Measurements from ENCODE around the gene OR10H3.

Gene OR10H3

GRCh38 chr19:15717809-15718208 lies 20.0 kb upstream of the OR10H3 start:
- H3K4me3 ChIP-seq (ENCODE audit: low read depth, low read length), result no peak overlapping the region

DNA sequence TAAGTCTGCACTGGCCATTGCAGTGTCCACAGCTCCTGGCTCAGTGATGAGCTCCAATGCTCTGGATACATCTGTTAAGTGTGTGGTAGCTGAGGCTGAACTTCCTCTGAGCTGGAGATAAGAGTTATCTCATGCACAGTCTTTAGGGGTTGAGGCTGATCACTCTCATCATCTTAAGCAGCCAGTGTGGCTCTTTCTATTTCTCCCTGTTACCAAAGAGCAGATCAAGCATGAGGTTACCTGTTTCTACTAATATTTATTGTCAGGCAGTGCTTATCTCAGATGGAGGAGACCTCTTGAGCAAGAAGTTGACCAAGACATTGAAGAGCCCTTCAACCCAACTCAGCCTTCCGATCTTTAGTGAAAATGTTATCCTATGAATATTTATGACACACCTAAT lies 16.5 kb upstream of the OR10H3 start:
- no peak for TF ChIP-seq CTCF (IDR thresholded peaks at IDR 0.05; ENCODE audit: control insufficient read depth, extremely low read depth, insufficient read depth)
- no peak overlapping the region for H3K4me3 ChIP-seq (ENCODE audit: low read depth, low read length)
- no peak for DNase-seq (ENCODE audit: low read depth)

More at GRCh38 chr19:15717809-15718208, 20.0 kb upstream of the OR10H3 start:
- no peak for TF ChIP-seq CTCF (IDR thresholded peaks at IDR 0.05; ENCODE audit: control insufficient read depth, extremely low read depth, insufficient read depth)
- no peak for DNase-seq (ENCODE audit: low read depth)

GRCh38 chr19:15722956-15723355 lies 14.8 kb upstream of the OR10H3 start:
- DNase-seq (ENCODE audit: low read depth), result no peak
- no peak for TF ChIP-seq CTCF (IDR thresholded peaks at IDR 0.05; ENCODE audit: control insufficient read depth, extremely low read depth, insufficient read depth)
- no peak overlapping the region for H3K4me3 ChIP-seq (ENCODE audit: low read depth, low read length)

GRCh38 chr19:15727724-15728123 lies 10.1 kb upstream of the OR10H3 start, which contains the start of gene OR10H2:
TSS of gene OR10H2 (plus strand) at chr19:15728024. CDS start at chr19:15728044, 20 bp downstream.
- no peak within 1 kb of the TSS for H3K4me3 ChIP-seq (ENCODE audit: low read depth, low read length)
- TF ChIP-seq CTCF (IDR thresholded peaks at IDR 0.05; ENCODE audit: control insufficient read depth, extremely low read depth, insufficient read depth), result no peak

GRCh38 chr19:15730538-15730937 lies 7.2 kb upstream of the OR10H3 start:
- H3K4me3 ChIP-seq (ENCODE audit: low read depth, low read length), result no peak overlapping the region
- no peak for TF ChIP-seq CTCF (IDR thresholded peaks at IDR 0.05; ENCODE audit: control insufficient read depth, extremely low read depth, insufficient read depth)
- DNase-seq (ENCODE audit: low read depth), result no peak

More at GRCh38 chr19:15727724-15728123, 10.1 kb upstream of the OR10H3 start, which contains the start of gene OR10H2:
- DNase-seq (ENCODE audit: low read depth), result no peak

- no peak for DNase-seq (ENCODE audit: low read depth)
- TF ChIP-seq CTCF (IDR thresholded peaks at IDR 0.05; ENCODE audit: control insufficient read depth, extremely low read depth, insufficient read depth), result no peak
- H3K4me3 ChIP-seq (ENCODE audit: low read depth, low read length), result no peak overlapping the region
Observed at GRCh38 chr19:15732388-15732787, 5.4 kb upstream of the OR10H3 start.

- TF ChIP-seq CTCF (IDR thresholded peaks at IDR 0.05; ENCODE audit: control insufficient read depth, extremely low read depth, insufficient read depth), result no peak
- DNase-seq (ENCODE audit: low read depth), result no peak
- no peak overlapping the region for H3K4me3 ChIP-seq (ENCODE audit: low read depth, low read length)
Observed at GRCh38 chr19:15733895-15734294, 3.9 kb upstream of the OR10H3 start.
